HCT116 (cell line): ENCODE data around the gene GALNT5. TPM values are rescaled to one million over a fixed set of nuclear protein-coding genes. Genes with fewer than 3 reads are reported as not detected.

Experiments
- ATAC-seq: fragments of 200-7000 bp; cut with Tn5 transposase; 2 replicates; pipeline ENCODE4 v1.9.1; 2020; ENCODE audit warnings: mild to moderate bottlenecking, moderate library complexity
- BruUV-seq: library from RNA; stranded (reverse); fragments of 400-500 nt; replicated peaks from 2 replicates; lab custom pipeline; 2021; lab: Mats Ljungman, UMichigan
- CTCF ChIA-PET: fragments of 300-600 bp; sonication (Branson Sonifier 250); formaldehyde crosslinking; loops from one replicate; lab custom pipeline; 2021; ENCODE audit warnings: antibody characterized with exemption; lab: Charles Lee
- POLR2A ChIA-PET: fragments of 300-600, 350-600 bp; sonication (Branson Sonifier 250); formaldehyde crosslinking; loops from one replicate; lab custom pipeline; 2021; ENCODE audit warnings: antibody characterized with exemption; lab: Charles Lee
- RAD21 ChIA-PET, 2 experiments: fragments of 300-600 bp; sonication (Branson Sonifier 250); formaldehyde crosslinking; loops; one replicate each; lab custom pipeline; 2023; ENCODE audit warnings: low total read pairs in 2 of 2; ENCODE audit not compliant: uncharacterized antibody in 2 of 2, unreplicated experiment in 2 of 2, low non-redundant PET in 1 of 2; lab: Charles Lee
- DNase-seq: peaks from one replicate; pipeline ENCODE4 v3.0.0-alpha.2; 2010; ENCODE audit warnings: low read depth, low spot score
- H2AFZ ChIP-seq: fragments of 200-600 bp; shearing (Covaris generic), sonication (generic); 2 replicates; pipeline ENCODE4 v1.6.1; 2017; ENCODE audit warnings: low read depth, mixed run types, mixed read lengths, antibody characterized with exemption, low read length; ENCODE audit not compliant: poor library complexity, severe bottlenecking
- H3K27ac ChIP-seq: 2 replicates; pipeline ENCODE4 v1.5.1; 2012; ENCODE audit warnings: low read depth, low read length
- H3K27me3 ChIP-seq: fragments of 200-600 bp; sonication (generic); 2 replicates; pipeline ENCODE4 v1.6.1; 2016; ENCODE audit warnings: mixed run types, low read length, mixed read lengths; ENCODE audit not compliant: insufficient read depth
- H3K36me3 ChIP-seq, 2 experiments: fragments of 200-500 bp in 1 of 2; fragments of 200-600 bp in 1 of 2; sonication (Bioruptor generic) in 1 of 2; sonication (generic) in 1 of 2; 2 replicates each; pipeline versions ENCODE4 v1.5.1 to v1.6.1; 2014 to 2016; ENCODE audit warnings: low read length in 2 of 2, inconsistent platforms in 1 of 2, mixed read lengths in 1 of 2, mixed run types in 1 of 2; ENCODE audit not compliant: insufficient read depth in 2 of 2, control insufficient read depth in 1 of 2
- H3K4me1 ChIP-seq, 2 experiments: fragments of 200-600 bp in 1 of 2; sonication (generic) in 1 of 2; 2 replicates each; pipeline versions ENCODE4 v1.5.1 to v1.6.1; 2012 to 2017; ENCODE audit warnings: low read length in 2 of 2, inconsistent platforms in 1 of 2, mild to moderate bottlenecking in 1 of 2, mixed read lengths in 1 of 2, mixed run types in 1 of 2, moderate library complexity in 1 of 2; ENCODE audit not compliant: insufficient read depth in 2 of 2, control insufficient read depth in 1 of 2
- H3K4me2 ChIP-seq: fragments of 200-600 bp; sonication (generic); 2 replicates; pipeline ENCODE4 v1.6.1; 2017; ENCODE audit warnings: mixed run types, low read length, mixed read lengths
- H3K4me3 ChIP-seq, 2 experiments: fragments of 200-600 bp in 1 of 2; sonication (generic) in 1 of 2; replicated peaks in 1 of 2; 2 replicates each; pipeline ENCODE4 v1.5.1; 2011 to 2016; ENCODE audit warnings: low read length in 2 of 2, control low read depth in 1 of 2, low read depth in 1 of 2, mild to moderate bottlenecking in 1 of 2, mixed read lengths in 1 of 2, mixed run types in 1 of 2
- H3K79me2 ChIP-seq: fragments of 200-600 bp; sonication (generic); 2 replicates; pipeline ENCODE4 v1.6.1; 2017; ENCODE audit warnings: mild to moderate bottlenecking, mixed run types, low read length, moderate library complexity, mixed read lengths; ENCODE audit not compliant: insufficient read depth
- H3K9ac ChIP-seq: fragments of 200-600 bp; sonication (generic); 2 replicates; pipeline ENCODE4 v1.6.1; 2016; ENCODE audit warnings: low read length, mixed read lengths
- H3K9me2 ChIP-seq: fragments of 200-600 bp; sonication (generic), shearing (Covaris generic); 2 replicates; pipeline ENCODE4 v1.6.1; 2017; ENCODE audit warnings: mixed run types, mild to moderate bottlenecking, moderate library complexity; ENCODE audit not compliant: insufficient read depth
- H3K9me3 ChIP-seq, 2 experiments: fragments of 200-500 bp in 1 of 2; fragments of 200-600 bp in 1 of 2; sonication (Bioruptor generic) in 1 of 2; sonication (generic) in 1 of 2; 2 replicates each; pipeline ENCODE4 v1.6.1; 2014 to 2017; ENCODE audit warnings: low read length in 2 of 2, mixed read lengths in 2 of 2, inconsistent platforms in 1 of 2, low read depth in 1 of 2, mild to moderate bottlenecking in 1 of 2, mixed run types in 1 of 2, moderate library complexity in 1 of 2; ENCODE audit not compliant: control insufficient read depth in 1 of 2, insufficient read depth in 1 of 2
- H4K20me1 ChIP-seq: fragments of 200-600 bp; sonication (generic), shearing (Covaris generic); 2 replicates; pipeline ENCODE4 v1.6.1; 2017; ENCODE audit warnings: mixed run types, mild to moderate bottlenecking, moderate library complexity; ENCODE audit not compliant: insufficient read depth
- CBX3 ChIP-seq: IDR thresholded peaks from 2 replicates; pipeline ENCODE4 v1.6.1; 2012; ENCODE audit warnings: low read depth
- CEBPB ChIP-seq: IDR thresholded peaks from 2 replicates; pipeline ENCODE4 v1.6.1; 2012; ENCODE audit warnings: low read depth
- EZH2phosphoT487 ChIP-seq: fragments of 200-600 bp; IDR thresholded peaks from 2 replicates; pipeline ENCODE4 v1.6.1; 2018; ENCODE audit warnings: antibody characterized with exemption, borderline replicate concordance
- JUND ChIP-seq: IDR thresholded peaks from 2 replicates; pipeline ENCODE4 v1.6.1; 2012
- POLR2A ChIP-seq: IDR thresholded peaks from 2 replicates; pipeline ENCODE4 v1.7.0; 2011; ENCODE audit warnings: borderline replicate concordance; ENCODE audit not compliant: insufficient read depth, insufficient read length; ENCODE audit errors: extremely low read depth
- POLR2AphosphoS5 ChIP-seq: IDR thresholded peaks from 2 replicates; pipeline ENCODE4 v1.6.1; 2011; ENCODE audit warnings: mild to moderate bottlenecking, low read depth, low read length, moderate library complexity
- RAD21 ChIP-seq: IDR thresholded peaks from 2 replicates; pipeline ENCODE4 v1.6.1; 2012; ENCODE audit warnings: low read depth, mild to moderate bottlenecking
- SIN3A ChIP-seq: IDR thresholded peaks from 2 replicates; pipeline ENCODE4 v1.6.1; 2012; ENCODE audit warnings: low read depth
- SP1 ChIP-seq: IDR thresholded peaks from 2 replicates; pipeline ENCODE4 v1.6.1; 2012; ENCODE audit warnings: low read depth
- TCF7L2 ChIP-seq: IDR thresholded peaks from 2 replicates; pipeline ENCODE4 v1.7.0; 2011; ENCODE audit warnings: borderline replicate concordance, inconsistent platforms; ENCODE audit not compliant: insufficient read depth, insufficient read length; ENCODE audit errors: extremely low read depth
- YY1 ChIP-seq: IDR thresholded peaks from 2 replicates; pipeline ENCODE4 v1.6.1; 2011; ENCODE audit warnings: low read length, low read depth, moderate library complexity, mild to moderate bottlenecking; ENCODE audit not compliant: insufficient replicate concordance; ENCODE audit errors: extremely low read depth
- intact Hi-C: fragments of 100-400 bp; cut with micrococcal nuclease; formaldehyde crosslinking; loops from 2 replicates; pipeline ENCODE4 v1.10.0; 2022
- total RNA-seq: library from RNA; stranded (reverse); gene quantifications from one replicate; pipeline ENCODE4 v1.2.1, GENCODE V29; 2021; ENCODE audit not compliant: unreplicated experiment
- TF ChIP-seq, protein P1 (sequence below), 3 experiments: fragments of 200-600 bp in 1 of 3; sonication (generic) in 1 of 3; IDR thresholded peaks in 2 of 3; conservative IDR thresholded peaks in 1 of 3; 2 replicates each; pipeline ENCODE4 v1.5.1; 2012 to 2017; ENCODE audit warnings: low read depth in 2 of 3, low read length in 2 of 3, antibody characterized with exemption in 1 of 3, borderline replicate concordance in 1 of 3, control low read depth in 1 of 3, mild to moderate bottlenecking in 1 of 3, mixed read lengths in 1 of 3, mixed run types in 1 of 3, moderate library complexity in 1 of 3; ENCODE audit not compliant: insufficient read depth in 1 of 3
- TF ChIP-seq, protein P2 (sequence below): IDR thresholded peaks from 2 replicates; pipeline ENCODE4 v1.6.1; 2012
- TF ChIP-seq, protein P3 (sequence below): IDR thresholded peaks from 2 replicates; pipeline ENCODE4 v1.6.1; 2012
- TF ChIP-seq, protein P4 (sequence below): IDR thresholded peaks from 2 replicates; pipeline ENCODE4 v1.6.1; 2012; ENCODE audit warnings: low read depth

Gene GALNT5
- total RNA-seq, 1 experiment from 2014 or later = 3.9 TPM

DNA sequence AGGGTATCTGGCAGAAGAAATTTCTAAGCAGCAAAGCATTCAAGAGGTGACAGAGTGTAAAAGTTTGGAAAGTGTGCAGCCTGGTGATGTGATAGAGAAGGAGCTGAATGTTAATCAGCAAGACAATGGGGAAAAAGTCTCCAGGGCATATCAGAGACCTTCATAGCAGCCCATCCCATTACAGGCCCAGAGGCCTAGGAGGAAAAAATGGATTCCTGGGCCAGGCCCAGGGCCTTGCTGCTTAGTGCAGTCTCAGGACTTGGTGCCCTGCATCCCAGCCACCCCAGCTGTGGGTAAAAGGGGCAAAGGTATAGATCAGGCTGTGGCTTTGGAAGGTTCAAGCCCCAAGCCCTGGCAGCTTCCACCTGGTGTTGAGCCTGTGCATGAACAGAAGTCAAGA lies 104.0 kb downstream of the GALNT5 start:
- BruUV-seq = no TSS peak
- no peak overlapping the region for H2AFZ ChIP-seq
- H3K79me2 ChIP-seq = no peaks in the 10 kb centered on the region
- H3K9ac ChIP-seq = no peak overlapping the region
- TF ChIP-seq, protein P1, sequence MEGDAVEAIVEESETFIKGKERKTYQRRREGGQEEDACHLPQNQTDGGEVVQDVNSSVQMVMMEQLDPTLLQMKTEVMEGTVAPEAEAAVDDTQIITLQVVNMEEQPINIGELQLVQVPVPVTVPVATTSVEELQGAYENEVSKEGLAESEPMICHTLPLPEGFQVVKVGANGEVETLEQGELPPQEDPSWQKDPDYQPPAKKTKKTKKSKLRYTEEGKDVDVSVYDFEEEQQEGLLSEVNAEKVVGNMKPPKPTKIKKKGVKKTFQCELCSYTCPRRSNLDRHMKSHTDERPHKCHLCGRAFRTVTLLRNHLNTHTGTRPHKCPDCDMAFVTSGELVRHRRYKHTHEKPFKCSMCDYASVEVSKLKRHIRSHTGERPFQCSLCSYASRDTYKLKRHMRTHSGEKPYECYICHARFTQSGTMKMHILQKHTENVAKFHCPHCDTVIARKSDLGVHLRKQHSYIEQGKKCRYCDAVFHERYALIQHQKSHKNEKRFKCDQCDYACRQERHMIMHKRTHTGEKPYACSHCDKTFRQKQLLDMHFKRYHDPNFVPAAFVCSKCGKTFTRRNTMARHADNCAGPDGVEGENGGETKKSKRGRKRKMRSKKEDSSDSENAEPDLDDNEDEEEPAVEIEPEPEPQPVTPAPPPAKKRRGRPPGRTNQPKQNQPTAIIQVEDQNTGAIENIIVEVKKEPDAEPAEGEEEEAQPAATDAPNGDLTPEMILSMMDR (IDR thresholded peaks at IDR 0.05 in 2 of 3, conservative IDR thresholded peaks at IDR 0.05 in 1 of 3; ENCODE audit: borderline replicate concordance in 1 of 3, insufficient read depth in 1 of 3, low read depth in 2 of 3, low read length in 2 of 3) = no peak
- TF ChIP-seq SP1 (no peak), CEBPB (no peak), POLR2A (no peak), TCF7L2 (no peak), SIN3A (no peak), CBX3 (no peak), EZH2phosphoT487 (no peak), RAD21 (no peak), YY1 (no peak), POLR2AphosphoS5 (no peak), JUND (no peak)
- TF ChIP-seq, protein P2, sequence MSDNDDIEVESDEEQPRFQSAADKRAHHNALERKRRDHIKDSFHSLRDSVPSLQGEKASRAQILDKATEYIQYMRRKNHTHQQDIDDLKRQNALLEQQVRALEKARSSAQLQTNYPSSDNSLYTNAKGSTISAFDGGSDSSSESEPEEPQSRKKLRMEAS = no peak
- TF ChIP-seq, protein P3, sequence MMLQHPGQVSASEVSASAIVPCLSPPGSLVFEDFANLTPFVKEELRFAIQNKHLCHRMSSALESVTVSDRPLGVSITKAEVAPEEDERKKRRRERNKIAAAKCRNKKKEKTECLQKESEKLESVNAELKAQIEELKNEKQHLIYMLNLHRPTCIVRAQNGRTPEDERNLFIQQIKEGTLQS = no peak
- TF ChIP-seq, protein P4, sequence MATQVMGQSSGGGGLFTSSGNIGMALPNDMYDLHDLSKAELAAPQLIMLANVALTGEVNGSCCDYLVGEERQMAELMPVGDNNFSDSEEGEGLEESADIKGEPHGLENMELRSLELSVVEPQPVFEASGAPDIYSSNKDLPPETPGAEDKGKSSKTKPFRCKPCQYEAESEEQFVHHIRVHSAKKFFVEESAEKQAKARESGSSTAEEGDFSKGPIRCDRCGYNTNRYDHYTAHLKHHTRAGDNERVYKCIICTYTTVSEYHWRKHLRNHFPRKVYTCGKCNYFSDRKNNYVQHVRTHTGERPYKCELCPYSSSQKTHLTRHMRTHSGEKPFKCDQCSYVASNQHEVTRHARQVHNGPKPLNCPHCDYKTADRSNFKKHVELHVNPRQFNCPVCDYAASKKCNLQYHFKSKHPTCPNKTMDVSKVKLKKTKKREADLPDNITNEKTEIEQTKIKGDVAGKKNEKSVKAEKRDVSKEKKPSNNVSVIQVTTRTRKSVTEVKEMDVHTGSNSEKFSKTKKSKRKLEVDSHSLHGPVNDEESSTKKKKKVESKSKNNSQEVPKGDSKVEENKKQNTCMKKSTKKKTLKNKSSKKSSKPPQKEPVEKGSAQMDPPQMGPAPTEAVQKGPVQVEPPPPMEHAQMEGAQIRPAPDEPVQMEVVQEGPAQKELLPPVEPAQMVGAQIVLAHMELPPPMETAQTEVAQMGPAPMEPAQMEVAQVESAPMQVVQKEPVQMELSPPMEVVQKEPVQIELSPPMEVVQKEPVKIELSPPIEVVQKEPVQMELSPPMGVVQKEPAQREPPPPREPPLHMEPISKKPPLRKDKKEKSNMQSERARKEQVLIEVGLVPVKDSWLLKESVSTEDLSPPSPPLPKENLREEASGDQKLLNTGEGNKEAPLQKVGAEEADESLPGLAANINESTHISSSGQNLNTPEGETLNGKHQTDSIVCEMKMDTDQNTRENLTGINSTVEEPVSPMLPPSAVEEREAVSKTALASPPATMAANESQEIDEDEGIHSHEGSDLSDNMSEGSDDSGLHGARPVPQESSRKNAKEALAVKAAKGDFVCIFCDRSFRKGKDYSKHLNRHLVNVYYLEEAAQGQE = no peak
- no peak overlapping the region for H3K4me2 ChIP-seq
- no peaks in the 10 kb centered on the region for H3K27me3 ChIP-seq
- ATAC-seq (no peak), DNase-seq (no peak)
- POLR2A ChIA-PET = no interaction called here
- no peaks in the 10 kb centered on the region for H4K20me1 ChIP-seq
- H3K9me2 ChIP-seq = no peaks in the 10 kb centered on the region
- no peaks in the 10 kb centered on the region for H3K36me3 ChIP-seq
- no peak overlapping the region for H3K4me3 ChIP-seq
- H3K9me3 ChIP-seq = no peaks in the 10 kb centered on the region
- no peak overlapping the region for H3K27ac ChIP-seq
- intact Hi-C loops = no loop called here
- RAD21 ChIA-PET = no interaction called here
- CTCF ChIA-PET = no interaction called here
- H3K4me1 ChIP-seq = no peaks in the 10 kb centered on the region
